ENCODE results near the gene ITPKA.

The ITPKA gene

DNA sequence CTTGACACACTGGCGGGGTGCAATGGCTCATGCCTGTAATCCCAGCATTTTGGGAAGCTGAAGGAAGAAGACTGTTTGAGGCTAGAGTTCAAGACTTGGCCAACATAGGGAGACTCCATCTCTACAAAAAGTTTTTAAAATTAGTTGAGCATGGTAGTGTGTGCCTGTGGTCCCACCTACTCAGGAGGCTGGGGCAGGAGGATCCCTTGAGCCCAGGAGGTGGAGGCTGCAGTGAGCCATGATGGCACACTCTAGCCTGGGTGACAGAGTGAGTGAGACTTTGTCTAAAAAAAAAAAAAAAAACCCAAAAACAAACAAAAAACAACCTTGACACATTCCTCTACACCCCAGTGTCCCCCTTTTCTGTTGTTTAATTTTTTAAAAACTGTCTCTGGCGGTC is 4.0 kb upstream of the ITPKA start:
- in situ Hi-C loops (cut with MboI; ENCODE audit: low sequenced_read_pairs), result no loop called here

DNA sequence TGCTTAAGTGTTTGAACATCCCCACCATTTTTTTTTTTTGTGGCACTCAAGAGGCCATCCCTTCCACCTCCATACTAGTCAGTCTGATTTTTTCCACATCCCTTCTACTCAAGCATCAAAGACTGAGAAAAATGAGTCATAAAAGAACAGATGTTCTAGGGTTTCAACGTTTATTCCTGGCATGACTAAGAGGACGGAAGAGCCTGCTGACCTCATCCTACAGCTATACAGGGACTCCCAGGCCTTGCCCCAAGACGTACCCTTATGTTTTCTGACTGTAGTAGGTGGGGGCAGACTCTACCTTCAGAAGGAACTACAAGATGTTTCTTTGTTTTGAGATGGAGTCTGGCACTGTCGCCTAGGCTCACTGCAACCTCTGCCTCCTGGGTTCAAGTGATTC is 3.3 kb upstream of the ITPKA start:
- in situ Hi-C loops (cut with MboI; ENCODE audit: low sequenced_read_pairs), result no loop called here

DNA sequence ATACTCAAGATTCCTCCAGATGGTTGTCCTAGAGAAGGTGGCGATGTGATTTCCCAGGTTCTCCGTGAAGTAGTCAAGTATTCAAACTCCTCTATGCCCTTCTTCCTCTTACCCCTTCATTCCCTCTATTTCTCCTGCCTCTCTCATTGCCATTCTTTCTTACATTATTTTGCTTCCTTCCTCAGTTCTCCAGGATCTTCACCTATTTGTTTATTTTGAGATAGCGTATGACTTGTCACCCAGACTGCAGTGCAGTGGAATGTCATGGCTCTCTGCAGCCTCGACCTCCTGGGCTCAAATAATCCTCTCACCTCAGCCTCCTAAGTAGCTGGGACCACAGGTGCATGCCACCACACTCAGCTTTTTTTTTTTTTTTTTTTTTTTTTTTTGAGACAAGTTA is 1.8 kb upstream of the ITPKA start:
- in situ Hi-C loops (cut with MboI; ENCODE audit: low sequenced_read_pairs), result no loop called here

DNA sequence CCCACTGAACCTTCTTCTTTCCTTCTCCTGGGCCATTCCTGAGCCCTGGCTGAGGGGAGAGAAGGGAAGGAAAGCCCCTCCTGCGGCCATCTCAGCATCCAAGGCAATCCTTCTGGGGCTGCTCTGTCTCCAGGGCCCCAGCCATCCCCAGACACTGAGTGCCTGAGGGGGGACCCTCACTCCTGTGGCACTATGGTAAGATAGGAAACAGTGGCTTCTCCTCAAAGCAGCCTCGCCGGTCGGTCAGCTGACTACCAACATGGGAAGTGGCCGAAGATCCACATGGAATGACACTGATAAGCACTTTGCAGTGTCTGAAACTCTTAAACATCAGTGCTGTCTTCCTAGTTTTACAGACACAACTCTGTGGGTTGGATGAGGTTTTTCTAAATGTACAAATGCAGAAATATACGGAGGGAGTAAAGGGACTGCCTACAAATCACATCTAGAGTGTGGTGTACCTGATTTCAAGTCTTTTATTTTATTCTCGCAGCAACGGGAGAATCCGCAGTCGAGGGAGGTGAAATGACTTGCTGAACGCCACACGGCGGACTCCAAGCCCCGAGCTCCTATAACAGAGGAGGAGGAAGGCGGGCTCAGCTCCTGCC is 973 bp upstream of the ITPKA start:
- in situ Hi-C loops (cut with MboI; ENCODE audit: low sequenced_read_pairs), result no loop called here

DNA sequence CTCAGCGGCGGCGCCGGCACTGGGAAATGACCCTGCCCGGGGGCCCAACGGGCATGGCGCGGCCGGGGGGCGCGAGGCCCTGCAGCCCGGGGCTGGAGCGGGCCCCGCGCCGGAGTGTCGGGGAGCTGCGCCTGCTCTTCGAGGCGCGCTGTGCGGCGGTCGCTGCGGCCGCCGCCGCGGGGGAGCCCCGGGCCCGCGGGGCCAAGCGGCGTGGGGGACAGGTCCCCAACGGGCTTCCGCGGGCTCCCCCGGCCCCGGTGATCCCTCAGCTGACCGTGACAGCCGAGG is 172 bp downstream of the ITPKA start:
- in situ Hi-C loops (cut with MboI; ENCODE audit: low sequenced_read_pairs), result no loop called here

DNA sequence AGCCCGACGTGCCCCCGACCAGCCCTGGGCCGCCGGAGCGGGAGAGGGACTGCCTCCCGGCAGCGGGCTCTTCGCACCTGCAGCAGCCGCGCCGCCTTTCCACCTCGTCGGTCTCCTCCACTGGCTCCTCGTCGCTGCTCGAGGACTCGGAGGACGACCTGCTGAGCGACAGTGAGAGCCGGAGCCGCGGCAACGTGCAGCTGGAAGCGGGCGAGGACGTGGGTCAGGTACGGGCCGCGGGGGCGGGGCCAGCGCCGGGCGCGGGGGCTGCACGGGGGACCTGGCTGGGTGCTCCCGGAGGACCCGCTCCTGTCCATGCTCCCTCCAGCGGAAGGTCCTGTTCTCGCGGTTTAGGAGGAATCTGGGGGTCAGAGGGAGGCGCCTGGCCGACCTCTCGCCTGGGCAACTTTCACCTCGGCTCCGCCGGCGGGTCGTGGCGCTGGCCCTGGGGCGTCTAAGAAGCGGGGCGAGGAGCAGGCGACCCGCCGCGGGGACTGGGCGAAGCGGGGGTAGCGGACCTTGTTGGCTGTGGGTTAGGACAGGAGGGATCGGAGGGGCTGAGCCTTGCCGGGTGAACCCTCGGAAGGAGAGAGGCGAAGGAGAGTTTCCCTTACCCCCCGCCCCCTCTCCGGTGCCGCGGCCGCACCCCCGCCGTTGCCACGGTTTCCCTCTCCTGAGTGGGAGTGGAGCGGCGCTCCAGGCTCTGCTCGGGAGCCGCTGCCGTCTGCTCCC is 682 bp downstream of the ITPKA start:
- in situ Hi-C loops (cut with MboI; ENCODE audit: low sequenced_read_pairs), result no loop called here

DNA sequence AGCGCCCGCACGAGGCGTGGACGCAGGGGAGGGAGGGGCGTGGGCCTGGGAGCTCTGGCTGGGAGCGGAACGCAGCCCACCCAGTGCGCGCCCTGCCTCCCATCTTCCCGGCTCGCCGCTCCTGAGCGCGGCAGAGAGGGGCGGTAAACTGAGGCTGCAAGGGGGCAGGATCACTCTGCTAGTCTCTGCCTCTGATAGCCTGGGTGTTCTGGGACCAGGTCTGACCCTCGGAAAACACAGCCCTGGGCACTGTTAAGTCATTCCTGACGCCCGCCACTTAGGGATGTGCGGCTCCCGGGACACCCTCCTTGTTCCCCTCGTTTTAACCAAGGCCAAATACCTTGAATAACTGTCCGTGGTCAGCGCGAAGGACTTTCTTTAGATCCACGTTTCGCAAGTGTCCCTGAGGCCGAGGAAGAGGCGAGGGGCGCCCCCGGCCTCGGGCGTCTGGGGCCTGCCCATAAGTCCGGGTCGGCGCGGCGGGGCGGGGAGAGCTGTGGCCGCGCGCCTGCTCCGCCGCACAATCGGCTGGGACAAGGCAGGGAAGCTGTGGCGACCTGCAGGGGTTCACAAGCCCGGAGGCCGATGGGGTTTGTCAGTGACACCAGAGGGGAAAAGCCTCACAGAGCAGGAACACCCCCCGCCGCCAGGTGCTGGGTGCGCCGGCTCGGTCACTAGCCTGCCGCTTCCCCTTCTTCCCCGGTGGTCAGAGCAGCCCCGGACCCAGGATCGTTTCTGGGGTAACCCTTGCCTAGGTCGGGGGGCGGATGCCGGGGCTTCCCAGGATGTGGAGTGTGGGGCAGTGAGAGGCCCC is 1.5 kb downstream of the ITPKA start:
- in situ Hi-C loops (cut with MboI; ENCODE audit: low sequenced_read_pairs), result no loop called here

DNA sequence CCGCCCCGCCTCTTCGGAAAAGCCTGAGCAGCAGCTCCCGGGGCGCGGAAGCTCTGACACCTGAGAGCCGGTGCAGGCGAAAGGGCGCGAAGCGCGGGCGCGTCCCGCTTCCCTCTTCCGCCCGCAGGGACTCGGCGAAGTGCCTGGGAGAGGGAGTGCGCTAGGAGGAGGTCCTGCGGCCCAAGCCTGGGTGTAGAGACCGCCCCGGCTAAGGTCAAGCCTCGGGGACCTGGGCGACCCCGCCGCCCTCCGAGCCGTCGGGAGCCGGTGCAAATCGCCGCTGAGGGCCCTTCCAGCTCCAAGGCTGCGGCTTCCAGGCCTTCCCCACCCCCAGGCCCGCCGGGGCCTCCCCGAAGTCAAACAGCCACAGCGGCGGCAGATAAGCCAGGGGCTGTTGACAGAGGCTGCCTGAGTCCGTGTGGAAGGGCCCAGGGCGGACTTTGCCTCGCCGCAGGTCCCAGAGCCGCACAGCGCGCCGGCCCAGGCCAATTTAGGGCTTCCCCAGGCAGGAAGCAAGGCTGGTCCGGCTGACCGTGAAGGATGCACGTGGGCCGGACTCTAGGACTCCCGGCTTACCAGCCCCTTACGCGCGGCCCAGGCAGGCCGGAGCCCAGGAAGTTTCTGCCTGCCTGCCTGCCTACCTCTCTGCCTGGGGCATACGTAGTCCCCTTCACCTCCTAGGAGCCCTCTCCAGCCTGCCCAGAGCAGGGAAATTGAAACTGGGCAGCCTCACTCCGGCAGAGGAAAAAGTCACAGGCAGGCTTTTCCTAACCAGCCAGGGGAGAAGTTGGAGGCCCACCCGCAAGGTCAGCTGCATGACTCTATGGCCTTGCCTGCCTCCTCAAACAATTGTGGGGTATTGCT is 2.3 kb downstream of the ITPKA start:
- in situ Hi-C loops (cut with MboI; ENCODE audit: low sequenced_read_pairs), result no loop called here

DNA sequence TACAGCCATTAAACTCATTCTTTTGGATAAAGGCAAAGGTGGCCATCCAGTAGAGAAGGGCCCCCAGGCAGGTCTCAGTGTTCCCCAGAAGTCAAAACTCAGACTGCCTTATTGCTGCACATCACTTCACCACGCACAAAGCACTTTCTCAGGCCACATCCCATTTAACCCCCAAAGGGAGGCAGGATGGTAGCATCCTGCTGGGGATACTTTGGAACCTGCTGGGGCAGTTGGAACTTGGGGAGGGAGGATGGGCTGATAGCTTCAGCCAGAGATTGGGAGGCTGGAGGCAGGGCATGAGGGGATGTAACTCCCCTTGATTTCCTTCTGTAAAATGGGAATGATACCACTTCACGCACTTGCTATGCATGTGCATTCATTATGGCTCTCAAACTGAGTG is 5.0 kb downstream of the ITPKA start:
- in situ Hi-C loops (cut with MboI; ENCODE audit: low sequenced_read_pairs), result no loop called here

DNA sequence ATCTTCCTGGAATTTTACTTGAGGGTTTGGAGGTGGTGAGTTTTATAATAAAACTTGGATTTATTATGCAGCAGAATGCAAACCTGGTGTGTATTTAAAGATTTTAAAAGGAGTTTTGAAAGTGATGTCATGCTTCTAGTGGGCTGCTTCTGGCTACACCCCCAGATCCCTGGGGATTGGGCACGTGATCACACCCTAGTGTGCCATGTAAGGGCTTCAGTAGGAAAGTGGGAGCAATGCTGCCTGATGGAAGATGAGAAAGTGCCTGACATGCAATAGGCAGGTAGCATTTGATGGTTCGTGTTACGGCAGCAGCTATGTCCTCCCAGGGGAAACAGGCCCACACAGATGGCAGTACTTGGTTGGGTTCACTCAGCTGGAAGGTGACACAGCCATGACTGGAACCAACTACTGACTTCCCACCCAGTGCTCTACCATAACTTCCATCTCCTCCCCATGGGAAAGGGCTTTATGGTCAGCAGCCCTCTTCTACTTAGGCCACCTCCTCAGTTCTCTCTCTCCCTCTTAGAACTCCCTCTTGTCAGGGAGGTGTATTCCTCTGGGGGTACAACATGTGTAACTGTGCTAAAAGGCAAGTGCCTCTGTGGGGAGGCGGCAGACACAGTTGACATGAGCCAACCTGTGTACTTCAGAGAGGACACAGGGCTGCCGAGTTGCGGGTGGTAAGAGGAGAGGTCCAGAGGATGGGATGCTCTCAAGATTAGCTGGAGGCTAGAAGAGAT is 5.6 kb downstream of the ITPKA start:
- in situ Hi-C loops (cut with MboI; ENCODE audit: low sequenced_read_pairs), result no loop called here

DNA sequence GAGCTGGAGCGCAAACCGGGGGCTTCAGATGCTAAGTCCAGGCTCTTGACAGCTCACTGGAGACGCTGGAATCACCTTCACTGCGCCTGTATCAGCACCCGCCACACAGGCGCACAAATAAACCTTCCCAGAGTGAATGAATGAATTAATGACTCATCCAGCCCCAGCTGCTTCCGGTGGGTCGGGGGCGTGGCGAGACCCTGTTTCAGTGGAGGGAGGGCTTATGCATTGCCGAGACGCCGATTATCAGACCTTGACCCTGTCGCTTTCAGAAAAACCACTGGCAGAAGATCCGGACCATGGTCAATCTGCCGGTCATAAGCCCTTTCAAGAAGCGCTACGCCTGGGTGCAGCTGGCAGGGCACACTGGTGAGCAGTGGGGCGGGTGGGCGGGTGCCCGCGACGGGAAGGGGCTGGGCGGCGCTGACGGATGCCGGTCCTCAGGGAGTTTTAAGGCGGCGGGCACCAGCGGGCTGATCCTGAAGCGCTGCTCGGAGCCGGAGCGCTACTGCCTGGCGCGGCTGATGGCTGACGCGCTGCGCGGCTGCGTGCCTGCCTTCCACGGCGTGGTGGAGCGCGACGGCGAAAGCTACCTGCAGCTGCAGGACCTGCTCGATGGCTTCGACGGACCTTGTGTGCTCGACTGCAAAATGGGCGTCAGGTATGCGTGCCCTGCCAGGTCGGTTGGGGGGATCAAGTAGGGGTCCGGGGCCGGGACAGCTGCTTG is 7.7 kb downstream of the ITPKA start:
- in situ Hi-C loops (cut with MboI; ENCODE audit: low sequenced_read_pairs), result no loop called here

DNA sequence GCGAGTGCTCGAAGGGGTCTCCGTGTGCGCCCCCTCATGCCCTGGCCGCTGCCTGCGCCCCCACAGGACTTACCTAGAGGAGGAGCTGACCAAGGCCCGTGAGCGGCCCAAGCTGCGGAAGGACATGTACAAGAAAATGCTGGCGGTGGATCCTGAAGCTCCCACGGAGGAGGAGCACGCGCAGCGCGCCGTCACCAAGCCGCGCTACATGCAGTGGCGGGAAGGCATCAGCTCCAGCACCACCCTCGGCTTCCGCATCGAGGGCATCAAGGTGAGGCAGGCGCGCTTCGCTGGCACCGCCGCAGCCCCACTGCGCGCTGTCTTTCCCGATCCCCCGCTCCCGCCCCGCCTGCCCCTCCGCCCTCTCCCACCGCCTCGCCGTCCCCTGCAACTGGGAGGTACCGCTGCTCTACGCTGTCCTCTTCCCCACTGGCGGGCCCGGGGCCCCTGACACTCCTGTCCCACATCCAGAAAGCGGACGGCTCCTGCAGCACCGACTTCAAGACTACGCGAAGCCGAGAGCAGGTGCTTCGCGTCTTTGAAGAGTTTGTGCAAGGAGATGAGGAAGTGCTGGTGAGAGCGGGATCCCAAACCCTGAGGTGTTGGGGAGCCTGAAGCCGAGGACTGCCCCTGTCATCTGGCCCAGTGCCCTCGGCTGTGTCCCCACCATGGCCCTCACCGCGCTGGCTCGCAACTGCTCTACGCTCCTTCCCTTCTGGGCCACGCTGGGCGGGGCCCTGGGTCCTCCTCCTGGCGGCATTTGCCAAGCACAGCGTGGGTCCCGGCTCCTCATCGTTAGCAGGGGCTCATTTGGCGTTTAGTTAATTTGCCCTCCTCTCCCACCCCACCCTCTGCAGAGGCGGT is 8.5 kb downstream of the ITPKA start:
- in situ Hi-C loops (cut with MboI; ENCODE audit: low sequenced_read_pairs), result no loop called here

DNA sequence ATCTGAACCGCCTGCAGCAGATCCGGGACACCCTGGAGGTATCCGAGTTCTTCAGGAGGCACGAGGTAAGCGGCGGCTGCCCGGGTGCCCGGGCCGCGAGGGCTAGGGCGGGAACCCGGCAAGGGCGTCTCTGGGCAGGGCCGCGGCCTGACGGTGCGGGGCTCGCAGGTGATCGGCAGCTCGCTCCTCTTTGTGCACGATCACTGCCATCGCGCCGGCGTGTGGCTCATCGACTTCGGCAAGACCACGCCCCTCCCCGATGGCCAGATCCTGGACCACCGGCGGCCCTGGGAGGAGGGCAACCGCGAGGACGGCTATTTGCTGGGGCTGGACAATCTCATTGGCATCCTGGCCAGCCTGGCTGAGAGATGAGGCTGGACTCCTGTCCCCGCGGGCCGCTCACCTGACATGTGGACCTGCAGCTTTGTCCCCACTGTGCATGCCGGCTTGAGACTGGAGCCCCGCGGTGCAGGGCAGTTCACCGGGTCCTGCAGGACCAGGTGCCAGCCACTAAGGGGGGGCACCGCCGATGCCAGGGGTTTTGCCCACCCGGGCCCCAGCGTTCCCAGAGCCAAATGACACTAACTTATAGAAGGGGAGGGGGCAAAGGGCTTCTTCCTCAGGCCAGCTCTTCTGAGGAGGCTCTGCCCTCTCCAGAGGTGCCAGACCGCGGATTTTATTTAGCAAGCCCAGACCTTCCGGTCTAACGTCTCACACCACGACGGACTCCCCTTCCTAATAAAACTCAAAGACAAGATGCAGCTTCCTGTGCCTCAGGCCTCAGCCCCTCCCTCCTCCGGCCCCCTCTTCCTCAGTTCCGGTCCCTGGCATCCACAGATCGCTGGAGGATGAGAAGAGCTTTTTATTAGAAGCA is 9.4 kb downstream of the ITPKA start:
- in situ Hi-C loops (cut with MboI; ENCODE audit: low sequenced_read_pairs), result no loop called here

DNA sequence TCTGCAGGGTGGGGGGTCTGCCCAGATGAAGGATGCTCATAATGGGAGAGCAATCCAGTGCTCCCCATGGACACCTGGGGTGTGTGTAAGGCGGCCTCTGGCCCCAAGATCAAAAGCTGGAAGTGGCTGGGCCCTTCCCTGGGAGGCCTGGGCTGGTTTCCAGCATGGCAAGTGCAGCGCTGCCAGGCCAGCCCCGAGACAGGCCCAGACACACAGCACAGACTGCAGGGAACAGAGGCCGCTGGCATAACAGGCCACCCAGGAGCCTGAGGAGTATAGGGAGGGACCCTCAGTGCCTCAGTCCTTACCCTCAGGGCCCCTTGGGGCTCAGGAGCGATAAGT is 10.0 kb downstream of the ITPKA start:
- in situ Hi-C loops (cut with MboI; ENCODE audit: low sequenced_read_pairs), result no loop called here

DNA sequence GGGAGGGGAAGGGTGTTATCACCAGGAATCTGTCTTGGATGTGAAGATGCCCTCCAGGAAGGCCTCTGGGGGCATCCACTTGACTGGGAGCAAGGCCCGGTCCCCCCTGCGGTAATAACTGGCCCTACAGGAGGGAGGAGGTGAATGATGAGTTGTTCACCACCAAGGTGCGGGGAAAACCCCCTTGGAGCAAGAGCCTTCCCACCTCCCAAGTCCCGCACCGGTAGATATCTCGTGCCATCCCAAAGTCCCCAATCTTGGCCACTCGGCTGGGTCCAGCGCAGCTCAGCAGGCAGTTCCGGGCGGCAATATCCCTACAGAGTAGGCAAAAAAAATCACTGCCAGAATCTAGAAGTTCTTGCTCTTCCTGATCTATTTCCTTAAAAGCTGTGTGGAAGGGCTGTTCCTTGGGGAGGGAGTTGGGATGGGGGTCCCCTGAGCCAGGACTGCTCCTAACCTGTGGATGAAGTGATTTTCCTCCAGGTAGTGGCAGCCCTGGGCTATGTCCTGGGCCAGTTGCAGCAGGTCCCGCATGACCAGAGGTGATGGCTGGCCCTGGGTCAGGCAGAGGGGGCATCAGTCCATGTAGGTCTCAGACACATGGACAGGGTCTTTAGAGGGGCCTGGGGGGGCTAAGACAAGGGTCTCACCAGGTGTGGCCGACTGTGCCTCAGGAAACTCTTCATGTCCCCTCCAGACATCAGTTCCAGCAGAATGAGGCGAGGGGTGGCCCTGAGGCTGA is 11.2 kb downstream of the ITPKA start:
- in situ Hi-C loops (cut with MboI; ENCODE audit: low sequenced_read_pairs), result no loop called here

DNA sequence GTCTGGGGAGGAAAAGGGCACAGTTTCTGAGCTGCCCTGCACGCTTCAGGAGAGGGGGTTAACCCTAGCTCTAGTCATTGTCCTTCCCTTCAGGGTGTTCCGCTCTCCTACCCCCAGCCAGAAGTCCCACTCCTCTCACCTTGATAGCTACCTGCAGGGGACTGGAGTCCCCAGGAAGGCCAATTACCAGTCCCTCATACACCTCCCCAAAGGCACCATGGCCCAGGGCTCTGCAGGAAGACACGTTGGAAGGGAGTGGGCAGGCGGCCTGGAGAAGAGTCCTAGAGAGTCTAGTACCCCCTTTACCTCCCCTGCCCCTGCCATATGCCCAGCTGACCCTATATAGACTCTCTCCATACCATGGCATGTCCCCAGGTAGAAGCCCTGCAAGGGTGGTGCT is 12.1 kb downstream of the ITPKA start:
- in situ Hi-C loops (cut with MboI; ENCODE audit: low sequenced_read_pairs), result no loop called here

DNA sequence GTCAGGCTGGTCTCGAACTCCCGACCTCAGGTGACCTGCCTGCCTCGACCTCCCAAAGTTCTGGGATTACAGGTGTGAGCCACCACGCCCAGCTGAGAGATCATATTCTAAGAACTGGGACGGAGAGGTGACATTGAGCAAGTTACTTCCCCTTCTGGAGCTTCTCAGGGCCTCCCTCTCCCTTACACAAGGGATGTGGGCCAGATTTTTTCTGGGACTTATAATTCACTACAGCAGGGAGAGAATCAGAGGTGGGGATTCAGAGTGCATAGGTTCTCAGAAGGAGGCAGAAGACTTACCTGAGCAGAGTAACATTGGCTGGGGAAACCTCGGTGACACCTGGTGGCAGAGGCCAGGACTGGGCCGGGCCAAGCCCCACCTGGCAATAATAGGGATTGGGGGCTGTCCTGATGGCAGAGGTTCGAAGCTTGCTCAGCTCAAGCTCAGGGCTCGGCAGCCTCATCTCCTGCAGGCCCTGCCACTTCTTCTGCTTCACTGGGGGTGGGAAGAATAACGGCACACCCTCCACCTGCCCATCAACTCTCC is 13.2 kb downstream of the ITPKA start:
- in situ Hi-C loops (cut with MboI; ENCODE audit: low sequenced_read_pairs), result no loop called here

Data from hTERT RPE-1 (cell line).